ENCODE data around the gene SLC8B1. TPM values are rescaled to one million over a fixed set of nuclear protein-coding genes. Genes with fewer than 3 reads are reported as not detected.

The SLC8B1 gene
- total and polyA plus RNA-seq, 2 of the 4 experiments (the other 2 are of a cell fraction): 4.1 to 10.2 TPM

- peaks cover 10% of the 10 kb centered on the region for H3K4me1 ChIP-seq (ENCODE audit: control insufficient read depth, insufficient read depth, low read length)
- H3K9ac ChIP-seq (ENCODE audit: low read depth, low read length): no peak overlapping the region
- H3K4me2 ChIP-seq (ENCODE audit: low read depth, low read length): no peak overlapping the region
- no peak for ATAC-seq (ENCODE audit: low read depth)
- H3K9me3 ChIP-seq (ENCODE audit: control insufficient read depth, insufficient read depth, low read length): no peaks in the 10 kb centered on the region
- no peak overlapping the region for H2AFZ ChIP-seq (replicated peaks; ENCODE audit: low read length, poor library complexity)
- in situ Hi-C loops (cut with MboI; ENCODE audit: low sequenced_read_pairs) (no loop called here), dilution Hi-C loops (cut with HindIII; ENCODE audit: low sequenced_read_pairs, unreplicated experiment) (no loop called here), intact Hi-C loops (cut with micrococcal nuclease) (no loop called here)
- H3K36me3 ChIP-seq (ENCODE audit: control insufficient read depth, insufficient read depth, low read length): peaks cover 18% of the 10 kb centered on the region; the same call in 1 of the 2 replicates
- no peak for DNase-seq
- no peak overlapping the region for H3K23ac ChIP-seq (ENCODE audit: low read depth, low read length)
- no peaks in the 10 kb centered on the region for H3K27me3 ChIP-seq (ENCODE audit: control insufficient read depth, insufficient read depth, low read length)
- no peak overlapping the region for H2BK5ac ChIP-seq (ENCODE audit: low read depth, low read length, poor library complexity, severe bottlenecking)
- no peak overlapping the region for H3K14ac ChIP-seq (replicated peaks; ENCODE audit: low read depth, low read length)
- no peak overlapping the region for H3K56ac ChIP-seq (ENCODE audit: extremely low read depth, insufficient read depth, low read length)
- CTCF ChIA-PET: no interaction called here
- H3K9me1 ChIP-seq (ENCODE audit: insufficient read depth, low read length): no peaks in the 10 kb centered on the region
- no peak overlapping the region; the same call in 1 of the 2 replicates for H3K18ac ChIP-seq (ENCODE audit: low read depth, low read length)
- H3K27ac ChIP-seq (ENCODE audit: insufficient read depth, low read length): no peak overlapping the region; the same call in 1 of the 2 replicates
- peak overlapping the region; percentile 16 for H2AK9ac ChIP-seq (replicated peaks; ENCODE audit: low read depth, low read length, poor library complexity)
- no peak overlapping the region for H2AK5ac ChIP-seq (ENCODE audit: low read depth, low read length)
- BruUV-seq (replicated peaks): no TSS peak
- no peak overlapping the region for H4K91ac ChIP-seq (ENCODE audit: insufficient read depth, low read depth, low read length)
- no peak overlapping the region for H3K4ac ChIP-seq (ENCODE audit: low read depth, low read length)
- H4K8ac ChIP-seq (ENCODE audit: low read depth in 2 of 2, low read length in 2 of 2): peak overlapping the region in 1 of 2 experiments; percentile 30; a peak in 1 of 4 replicates
- no peak overlapping the region for H2BK15ac ChIP-seq (ENCODE audit: low read depth, low read length)
- POLR2A ChIA-PET (ENCODE audit: unreplicated experiment): no interaction called here
- WGBS, 2 experiments (ENCODE audit: extremely low coverage in 2 of 2, insufficient read length in 1 of 2): 75% methylated on average over 2 of the region's 7 CpGs; no CpG with 5 or more reads in 1 of the 2 experiments
- no peak overlapping the region for H3K4me3 ChIP-seq (ENCODE audit: insufficient read depth, low read depth, low read length)
- no peaks in the 10 kb centered on the region for H3K79me1 ChIP-seq (ENCODE audit: low read depth in 1 of 2, low read length in 2 of 2)
- TF ChIP-seq RCOR1 (IDR thresholded peaks at IDR 0.05; ENCODE audit: insufficient replicate concordance, low read length) (no peak), BHLHE40 (IDR thresholded peaks at IDR 0.05; ENCODE audit: low read depth, low read length) (no peak), ELK1 (IDR thresholded peaks at IDR 0.05; ENCODE audit: borderline replicate concordance, low read depth, low read length) (no peak), FOS (IDR thresholded peaks at IDR 0.05; ENCODE audit: low read depth, low read length) (no peak), MAFK (IDR thresholded peaks at IDR 0.05; ENCODE audit: low read depth, low read length) (no peak), CHD1 (IDR thresholded peaks at IDR 0.05; ENCODE audit: low read depth, low read length) (no peak), SMC3 (IDR thresholded peaks at IDR 0.05; ENCODE audit: low read depth, low read length) (no peak), CEBPB (IDR thresholded peaks at IDR 0.05; ENCODE audit: low read depth, low read length) (no peak), POLR2A (IDR thresholded peaks at IDR 0.05; ENCODE audit: low read depth, low read length) (no peak), RFX5 (IDR thresholded peaks at IDR 0.05; ENCODE audit: low read depth, low read length) (no peak), MXI1 (IDR thresholded peaks at IDR 0.05; ENCODE audit: borderline replicate concordance, low read depth, low read length) (no peak)
- TF ChIP-seq, protein P1, sequence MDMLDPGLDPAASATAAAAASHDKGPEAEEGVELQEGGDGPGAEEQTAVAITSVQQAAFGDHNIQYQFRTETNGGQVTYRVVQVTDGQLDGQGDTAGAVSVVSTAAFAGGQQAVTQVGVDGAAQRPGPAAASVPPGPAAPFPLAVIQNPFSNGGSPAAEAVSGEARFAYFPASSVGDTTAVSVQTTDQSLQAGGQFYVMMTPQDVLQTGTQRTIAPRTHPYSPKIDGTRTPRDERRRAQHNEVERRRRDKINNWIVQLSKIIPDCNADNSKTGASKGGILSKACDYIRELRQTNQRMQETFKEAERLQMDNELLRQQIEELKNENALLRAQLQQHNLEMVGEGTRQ (IDR thresholded peaks at IDR 0.05; ENCODE audit: low read depth, low read length): no peak
- TF ChIP-seq, protein P2, sequence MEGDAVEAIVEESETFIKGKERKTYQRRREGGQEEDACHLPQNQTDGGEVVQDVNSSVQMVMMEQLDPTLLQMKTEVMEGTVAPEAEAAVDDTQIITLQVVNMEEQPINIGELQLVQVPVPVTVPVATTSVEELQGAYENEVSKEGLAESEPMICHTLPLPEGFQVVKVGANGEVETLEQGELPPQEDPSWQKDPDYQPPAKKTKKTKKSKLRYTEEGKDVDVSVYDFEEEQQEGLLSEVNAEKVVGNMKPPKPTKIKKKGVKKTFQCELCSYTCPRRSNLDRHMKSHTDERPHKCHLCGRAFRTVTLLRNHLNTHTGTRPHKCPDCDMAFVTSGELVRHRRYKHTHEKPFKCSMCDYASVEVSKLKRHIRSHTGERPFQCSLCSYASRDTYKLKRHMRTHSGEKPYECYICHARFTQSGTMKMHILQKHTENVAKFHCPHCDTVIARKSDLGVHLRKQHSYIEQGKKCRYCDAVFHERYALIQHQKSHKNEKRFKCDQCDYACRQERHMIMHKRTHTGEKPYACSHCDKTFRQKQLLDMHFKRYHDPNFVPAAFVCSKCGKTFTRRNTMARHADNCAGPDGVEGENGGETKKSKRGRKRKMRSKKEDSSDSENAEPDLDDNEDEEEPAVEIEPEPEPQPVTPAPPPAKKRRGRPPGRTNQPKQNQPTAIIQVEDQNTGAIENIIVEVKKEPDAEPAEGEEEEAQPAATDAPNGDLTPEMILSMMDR (conservative IDR thresholded peaks at IDR 0.05; ENCODE audit: low read depth, low read length): no peak
- no peak overlapping the region for H2BK20ac ChIP-seq (ENCODE audit: low read depth, low read length)
- no peaks in the 10 kb centered on the region for H4K20me1 ChIP-seq (ENCODE audit: insufficient read depth, low read length)
- no peak overlapping the region for H2BK120ac ChIP-seq (ENCODE audit: low read depth, low read length)
- H4K5ac ChIP-seq (ENCODE audit: low read depth, low read length): no peak overlapping the region
Measured at GRCh38 chr12:113292547-113292946, 42.4 kb downstream of the SLC8B1 start.

Data from IMR-90 (cell line).